Measurements from ENCODE around the gene PANK4.

Gene PANK4

DNA sequence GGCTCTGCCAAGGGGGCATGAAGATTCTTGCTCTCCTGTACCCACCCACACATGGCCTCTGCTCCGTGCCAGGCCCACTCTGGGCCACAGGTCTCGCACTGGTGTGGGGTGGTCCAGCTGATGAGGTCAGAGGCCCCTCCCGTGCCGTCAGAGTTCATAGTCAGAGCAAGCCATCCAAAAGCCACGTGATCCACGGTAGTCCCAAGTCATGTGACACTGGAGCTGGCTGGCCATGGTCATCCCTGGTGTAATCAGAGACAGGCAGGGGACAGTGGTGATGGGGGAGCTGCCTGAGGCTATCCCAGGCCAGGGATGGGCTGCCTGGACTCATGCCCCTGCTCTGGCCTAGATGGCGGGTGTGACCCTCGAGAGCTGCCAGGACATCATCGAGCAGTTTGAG, 39.8 kb downstream of the PANK4 start:
- no peak for TF ChIP-seq ZNF274 (IDR thresholded peaks at IDR 0.05; ENCODE audit: low read depth, low read length)
- no peak overlapping the region for H3K4me3 ChIP-seq (ENCODE audit: low read length)

DNA sequence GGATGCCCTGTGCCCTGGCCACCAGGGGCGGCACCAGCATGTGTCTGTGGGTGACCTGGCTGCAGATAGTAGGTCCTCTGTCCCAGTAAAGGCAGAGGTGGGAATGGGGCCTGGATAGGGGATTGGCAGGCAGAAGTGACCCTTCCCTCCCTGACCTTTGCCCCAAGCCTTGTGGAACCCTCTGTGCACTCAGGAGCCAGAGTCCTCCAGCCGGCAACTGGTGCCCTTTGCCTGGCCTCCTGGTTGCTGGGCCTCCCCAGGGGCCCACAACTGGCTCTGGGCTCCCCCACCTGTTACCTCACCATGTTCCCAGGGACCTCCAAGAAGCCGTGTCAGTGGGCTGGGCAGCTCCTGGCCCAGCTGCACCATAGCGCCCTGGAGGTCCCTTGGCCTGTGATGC, 40.4 kb downstream of the PANK4 start:
- no peak for TF ChIP-seq ZNF274 (IDR thresholded peaks at IDR 0.05; ENCODE audit: low read depth, low read length)
- no peak overlapping the region for H3K4me3 ChIP-seq (ENCODE audit: low read length)

DNA sequence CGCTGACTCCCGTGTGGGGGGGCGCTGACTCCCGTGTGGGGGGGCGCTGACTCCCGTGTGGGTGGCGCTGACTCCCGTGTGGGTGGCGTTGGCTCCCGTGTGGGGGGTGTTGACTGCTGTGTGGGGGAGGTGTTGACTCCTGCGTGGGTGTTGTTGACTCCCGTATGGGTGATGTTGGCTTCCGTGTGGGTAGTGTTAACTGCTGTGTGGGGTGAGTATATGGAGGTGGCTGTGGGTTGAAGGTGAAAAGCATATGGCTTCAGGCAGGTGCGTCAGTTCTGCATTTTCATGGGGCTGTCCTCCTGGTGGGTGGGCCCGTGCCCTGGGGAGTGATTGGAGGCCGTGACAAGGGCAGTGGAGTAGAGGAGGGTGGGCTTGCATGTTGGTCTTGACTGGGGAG, 42.4 kb downstream of the PANK4 start:
- TF ChIP-seq ZNF274 (IDR thresholded peaks at IDR 0.05; ENCODE audit: low read depth, low read length), result no peak
- no peak overlapping the region for H3K4me3 ChIP-seq (ENCODE audit: low read length)

DNA sequence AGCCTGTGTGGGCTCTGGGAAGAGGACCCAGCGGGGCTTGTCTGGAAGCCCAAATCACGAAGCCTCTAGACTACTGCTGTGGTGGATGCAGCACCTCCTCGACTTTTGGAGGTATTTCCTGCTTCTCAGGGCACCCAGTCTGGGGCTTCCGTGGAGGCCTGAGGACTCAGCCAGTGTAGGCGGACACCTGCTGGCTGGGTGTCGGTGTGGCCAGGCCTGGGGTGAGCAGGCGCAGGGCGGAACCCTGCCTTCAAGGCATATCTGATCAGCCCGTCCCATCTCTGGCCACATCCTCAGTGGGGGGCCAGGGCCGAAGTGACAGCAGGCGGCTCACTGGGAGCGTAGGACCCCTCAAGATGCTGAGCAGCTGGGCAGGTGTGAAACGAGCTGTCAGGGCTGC, 43.4 kb downstream of the PANK4 start:
- TF ChIP-seq ZNF274 (IDR thresholded peaks at IDR 0.05; ENCODE audit: low read depth, low read length), result no peak
- H3K4me3 ChIP-seq (ENCODE audit: low read length), result no peak overlapping the region

DNA sequence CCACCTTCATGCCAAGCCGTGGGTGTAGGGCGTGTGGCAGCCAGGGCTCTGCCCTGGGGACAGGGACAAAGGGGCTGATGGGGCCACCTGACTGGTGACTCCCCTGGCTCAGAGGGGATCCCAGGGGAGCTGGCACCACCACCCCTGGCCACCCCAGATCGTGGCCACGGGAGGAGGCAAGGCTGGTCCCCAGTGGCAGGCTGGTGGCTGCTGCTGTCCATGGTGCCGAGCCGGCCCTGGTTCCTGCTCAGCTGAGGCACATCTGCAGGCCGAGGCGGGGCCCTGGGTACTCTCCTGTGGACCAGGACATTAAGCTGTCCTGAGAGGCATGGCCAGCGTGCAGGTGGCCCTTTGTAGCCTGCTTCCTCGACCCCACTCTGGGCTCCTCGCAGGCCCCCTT, 43.8 kb downstream of the PANK4 start:
- no peak overlapping the region for H3K4me3 ChIP-seq (ENCODE audit: low read length)
- no peak for TF ChIP-seq ZNF274 (IDR thresholded peaks at IDR 0.05; ENCODE audit: low read depth, low read length)

DNA sequence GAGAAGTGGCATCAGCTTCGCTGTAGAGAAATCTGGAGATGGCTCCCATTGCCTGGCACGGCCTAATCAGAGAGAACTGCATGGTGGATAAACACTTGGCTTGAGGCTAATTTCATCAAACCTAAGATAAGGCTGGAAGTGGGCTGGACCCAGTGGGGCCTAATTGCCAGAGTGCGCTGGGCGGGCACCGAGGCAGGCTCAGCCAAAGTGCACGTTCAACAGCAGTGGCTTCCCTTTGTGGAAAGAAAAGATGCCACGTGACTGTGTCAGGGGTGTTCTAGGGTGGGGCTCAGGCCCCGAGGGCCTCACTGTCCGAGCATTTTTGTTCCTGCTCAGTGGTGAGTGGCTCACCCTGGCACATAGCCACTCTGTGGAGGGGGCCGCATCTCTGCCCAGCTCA, 44.5 kb downstream of the PANK4 start:
- TF ChIP-seq ZNF274 (IDR thresholded peaks at IDR 0.05; ENCODE audit: low read depth, low read length), result no peak
- H3K4me3 ChIP-seq (ENCODE audit: low read length), result no peak overlapping the region

DNA sequence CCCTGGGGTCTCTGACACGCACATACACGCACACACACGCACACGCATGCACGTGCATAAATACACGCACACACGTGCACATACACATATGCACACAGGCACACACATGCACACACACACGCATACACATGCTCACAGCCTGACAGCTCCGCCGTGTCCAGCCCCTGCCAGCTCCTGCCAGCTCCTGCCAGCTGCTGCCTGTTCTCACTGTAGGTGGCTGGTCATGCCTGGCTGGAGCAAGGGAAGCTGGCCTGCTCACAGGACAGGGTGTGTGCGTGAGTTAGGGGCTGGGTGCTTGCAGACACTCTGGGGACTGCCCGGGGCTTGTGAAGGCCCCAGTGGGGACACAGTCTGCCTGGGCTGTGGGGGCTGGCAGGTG, 45.4 kb downstream of the PANK4 start:
- no peak for TF ChIP-seq ZNF274 (IDR thresholded peaks at IDR 0.05; ENCODE audit: low read depth, low read length)
- no peak overlapping the region for H3K4me3 ChIP-seq (ENCODE audit: low read length)

DNA sequence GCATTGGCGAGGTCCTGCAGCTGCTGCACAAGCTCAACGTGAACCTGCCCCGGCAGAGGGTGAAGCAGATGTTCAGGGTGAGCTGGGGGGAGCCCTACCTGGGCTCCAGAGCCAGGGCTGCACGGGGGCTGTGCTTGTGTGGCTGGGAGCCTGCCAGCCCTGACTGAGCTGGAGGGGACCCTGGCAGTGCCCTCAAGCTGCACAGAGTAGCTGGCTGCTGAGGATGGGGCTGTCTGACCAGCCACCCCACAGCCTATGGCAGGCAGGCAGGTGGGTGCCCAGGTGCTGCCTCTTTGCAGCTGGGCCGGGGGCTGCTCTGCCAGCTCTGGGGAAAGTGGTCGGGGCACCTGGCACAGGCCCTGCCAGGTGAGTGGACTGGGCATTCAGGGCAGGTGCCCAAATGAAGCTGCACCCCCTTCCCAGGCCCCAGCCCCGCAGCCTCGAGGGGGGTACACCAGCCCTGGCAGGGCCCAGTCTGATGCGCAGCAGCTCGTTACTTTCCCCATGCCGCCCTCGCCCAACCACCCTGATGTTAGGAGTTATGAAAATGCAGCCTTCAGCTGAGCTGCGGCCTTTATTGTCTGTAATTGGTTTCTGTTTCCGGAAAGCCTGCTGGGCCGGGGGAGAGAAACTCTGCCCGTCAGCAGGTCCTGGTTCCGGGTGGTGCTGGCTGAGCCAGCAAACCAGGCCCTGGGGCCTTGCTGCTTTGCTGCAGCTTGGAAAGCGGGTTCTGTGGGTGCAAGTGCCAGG, 46.0 kb downstream of the PANK4 start:
- H3K4me3 ChIP-seq (ENCODE audit: low read length), result no peak overlapping the region
- no peak for TF ChIP-seq ZNF274 (IDR thresholded peaks at IDR 0.05; ENCODE audit: low read depth, low read length)

DNA sequence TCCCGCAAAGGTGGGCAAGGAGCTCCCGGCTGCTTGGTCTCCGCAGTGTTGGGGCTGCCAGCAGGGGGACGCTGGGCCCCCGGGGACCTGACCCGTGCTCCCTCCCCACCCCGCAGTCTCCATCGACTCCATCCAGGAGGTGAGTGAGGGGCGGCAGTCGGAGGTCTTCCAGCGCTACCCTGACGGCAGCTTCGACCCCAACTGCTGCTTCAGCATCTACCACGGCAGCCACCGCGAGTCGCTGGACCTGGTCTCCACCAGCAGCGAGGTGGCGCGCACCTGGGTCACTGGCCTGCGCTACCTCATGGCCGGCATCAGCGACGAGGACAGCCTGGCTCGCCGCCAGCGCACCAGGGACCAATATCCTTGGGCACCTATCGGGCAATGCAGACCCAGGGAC, 46.8 kb downstream of the PANK4 start:
- no peak overlapping the region for H3K4me3 ChIP-seq (ENCODE audit: low read length)
- no peak for TF ChIP-seq ZNF274 (IDR thresholded peaks at IDR 0.05; ENCODE audit: low read depth, low read length)

DNA sequence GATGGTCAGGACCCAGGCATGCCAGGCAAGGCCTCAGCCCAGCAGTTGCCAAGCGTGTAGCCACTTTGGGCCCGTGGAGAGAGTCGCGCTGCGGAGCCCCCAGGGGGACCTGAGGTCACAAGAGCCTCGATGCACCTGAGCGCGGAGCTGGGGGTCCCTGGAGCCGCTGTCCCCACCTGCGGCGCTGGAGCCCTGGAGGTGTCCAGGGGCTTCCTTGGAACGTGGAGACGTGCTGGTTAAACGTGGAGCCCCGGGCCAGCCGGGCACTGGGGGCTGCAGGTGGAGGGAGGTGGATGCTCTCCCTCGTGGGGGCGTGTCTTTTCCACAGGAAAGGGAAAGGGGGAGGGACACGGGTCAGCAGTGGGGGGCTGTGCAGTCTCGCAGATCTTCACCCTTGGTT, 47.2 kb downstream of the PANK4 start:
- no peak for TF ChIP-seq ZNF274 (IDR thresholded peaks at IDR 0.05; ENCODE audit: low read depth, low read length)
- no peak overlapping the region for H3K4me3 ChIP-seq (ENCODE audit: low read length)

DNA sequence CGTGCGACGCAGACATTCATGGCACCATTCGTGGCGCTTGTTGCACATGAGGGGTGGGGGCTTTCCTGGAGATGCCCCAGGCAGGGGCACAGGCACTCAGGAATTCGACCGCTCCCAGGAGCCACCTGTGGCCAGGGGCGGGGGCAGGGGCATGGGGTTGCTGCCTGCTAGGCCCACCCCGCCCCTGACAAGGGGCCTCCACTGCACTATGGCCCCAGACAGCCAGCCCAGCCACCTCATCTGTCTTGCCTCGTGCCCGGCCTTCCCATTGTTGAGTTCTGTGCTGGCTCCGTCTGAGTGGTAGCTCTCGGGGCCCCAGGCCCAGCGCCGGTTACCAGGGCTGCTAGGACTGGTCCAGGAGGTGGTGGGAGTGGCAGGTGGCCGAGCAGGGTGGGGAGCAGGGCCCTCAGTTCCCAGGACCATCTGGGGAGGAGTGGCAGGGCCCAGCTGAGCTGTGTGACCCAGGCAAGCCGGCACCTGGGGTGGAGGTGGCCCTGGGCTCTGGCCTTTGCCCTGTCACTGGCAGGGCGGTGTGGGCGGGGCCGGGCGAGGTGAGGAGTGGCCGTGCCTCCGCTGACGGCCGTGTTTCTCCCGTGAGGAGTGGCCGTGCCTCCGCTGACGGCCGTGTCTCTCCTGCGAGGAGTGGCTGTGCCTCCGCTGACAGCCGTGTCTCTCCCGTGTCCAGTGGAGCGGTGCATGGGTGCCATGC, 48.5 kb downstream of the PANK4 start:
- no peak overlapping the region for H3K4me3 ChIP-seq (ENCODE audit: low read length)
- TF ChIP-seq ZNF274 (IDR thresholded peaks at IDR 0.05; ENCODE audit: low read depth, low read length), result no peak

DNA sequence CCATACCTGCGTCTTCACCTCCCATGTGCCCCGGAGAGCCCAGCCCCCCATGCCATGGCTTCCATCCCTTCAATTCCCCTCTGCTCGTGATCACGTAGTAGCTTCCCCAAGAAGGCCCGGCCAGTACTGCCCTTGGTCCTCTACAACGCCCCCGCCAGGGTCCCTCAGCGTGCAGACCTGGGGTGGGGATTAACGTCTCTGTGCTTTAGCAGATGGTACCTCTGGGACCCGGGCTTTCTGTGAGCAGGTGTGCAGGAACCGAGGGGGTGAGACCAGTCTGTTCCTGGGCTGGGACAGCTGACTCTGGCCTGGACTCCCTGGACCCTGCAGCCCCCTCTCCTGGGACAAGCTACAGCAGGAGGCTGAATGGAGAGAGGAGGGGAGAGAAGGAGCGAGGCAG, 49.1 kb downstream of the PANK4 start:
- no peak overlapping the region for H3K4me3 ChIP-seq (ENCODE audit: low read length)
- TF ChIP-seq ZNF274 (IDR thresholded peaks at IDR 0.05; ENCODE audit: low read depth, low read length), result no peak

DNA sequence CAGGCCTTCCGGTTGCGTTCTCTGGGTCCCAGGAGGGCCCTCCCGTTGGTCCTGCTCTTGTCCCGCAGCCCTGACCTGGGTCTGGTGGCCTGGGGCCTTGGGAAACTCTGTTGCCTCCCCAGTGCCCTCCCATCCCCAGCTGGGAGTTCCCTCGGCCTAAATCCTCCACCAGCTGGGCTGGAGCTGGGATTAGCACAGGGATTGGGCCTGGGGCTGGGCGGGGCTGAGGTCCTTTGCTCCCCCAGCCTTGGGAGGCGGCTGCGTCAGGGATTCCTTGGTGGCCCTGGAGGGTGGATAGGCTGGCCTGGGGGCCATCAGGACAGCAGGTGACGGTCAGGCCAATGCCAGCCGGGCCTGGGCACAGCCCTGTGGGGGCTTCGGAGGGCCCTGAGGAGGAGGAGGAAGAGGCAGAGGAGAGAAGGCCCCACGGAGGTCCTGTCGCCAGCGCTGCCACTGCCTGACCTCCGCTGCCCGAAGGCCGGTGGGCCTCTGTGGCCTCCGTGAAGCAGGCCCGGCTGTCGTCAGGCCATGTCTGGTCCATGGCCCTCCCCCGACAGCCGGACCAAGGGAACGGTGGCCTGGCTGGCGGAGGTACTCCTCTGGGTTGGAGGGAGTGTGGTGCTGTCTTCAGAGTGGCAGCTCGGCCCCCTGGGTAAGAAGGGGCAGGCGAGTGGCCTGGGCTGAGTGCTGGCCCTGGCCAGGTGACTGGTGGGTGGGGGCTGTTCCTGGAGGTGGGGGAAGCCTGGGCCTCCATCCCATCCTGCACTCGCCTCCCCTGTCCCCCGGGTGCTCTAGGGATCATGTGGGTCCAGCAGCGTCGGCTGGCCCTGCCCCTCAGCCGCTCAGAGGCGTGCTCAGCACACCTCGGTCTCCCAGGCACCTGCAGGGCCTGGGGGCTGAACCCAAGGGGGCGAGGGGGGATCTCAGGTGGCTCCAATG, 50.1 kb downstream of the PANK4 start, which contains the start of gene PLCH2:
PLCH2 (plus strand) TSS at position 229 of the 939 bp plus-strand sequence; CDS start at position 529, 300 bp downstream.
- TF ChIP-seq ZNF274 (IDR thresholded peaks at IDR 0.05; ENCODE audit: low read depth, low read length), result no peak

DNA sequence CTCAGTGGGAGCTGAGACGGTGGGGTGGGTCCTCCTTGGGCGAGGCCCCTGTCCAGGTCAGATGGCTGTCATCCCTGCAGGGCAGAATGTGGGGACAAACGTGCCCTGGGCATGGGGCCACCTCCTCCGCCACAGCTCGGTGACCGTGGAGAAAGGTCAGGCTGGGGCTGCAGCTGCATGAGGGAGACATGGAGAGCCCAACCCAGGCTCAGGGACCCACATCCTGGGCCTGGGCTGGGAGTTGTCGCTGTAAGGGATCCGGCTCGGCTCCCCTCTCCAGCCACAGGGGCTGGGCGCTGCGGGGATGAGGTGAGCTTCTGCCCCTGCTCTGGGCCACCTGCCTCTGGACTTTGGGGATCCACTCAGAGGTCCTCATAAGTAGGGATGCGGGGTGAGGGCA, 50.8 kb downstream of the PANK4 start:
- no peak for TF ChIP-seq ZNF274 (IDR thresholded peaks at IDR 0.05; ENCODE audit: low read depth, low read length)
- H3K4me3 ChIP-seq (ENCODE audit: low read length), result no peak overlapping the region

More for the DNA sequence above, 50.1 kb downstream of the PANK4 start, which contains the start of gene PLCH2:
- no peak within 1 kb of the TSS for H3K4me3 ChIP-seq (ENCODE audit: low read length)

Data from GM08714 (cell line).